RWPE2 (cell line): ENCODE results near the gene RMDN2.
A peak's percentile ranks its signal among the peaks of the same experiment; 100 is the strongest.
"Not testable (repeated sequence)": the region's sequence is repeated elsewhere in the genome, so short reads cannot be mapped to it uniquely, and the experiment has no call there.

ENCODE experiments used
- ATAC-seq: fragments of 200-7000 bp; cut with Tn5 transposase; 3 replicates; pipeline ENCODE4 v1.9.1; 2021; ENCODE audit warnings: low read depth
- DNase-seq: peaks from one replicate; pipeline ENCODE4 v3.0.0-alpha.2; 2020; ENCODE audit warnings: low spot score
- H3K27ac ChIP-seq: fragments of 450-650 bp; 2 replicates; pipeline ENCODE4 v1.5.1; 2017; ENCODE audit warnings: mild to moderate bottlenecking; ENCODE audit not compliant: poor library complexity, severe bottlenecking
- H3K27me3 ChIP-seq: fragments of 250-450 bp; sonication (Bioruptor Pico); 2 replicates; pipeline ENCODE4 v1.5.1; 2021; ENCODE audit warnings: mild to moderate bottlenecking, moderate library complexity; ENCODE audit not compliant: insufficient read depth, poor library complexity, severe bottlenecking
- H3K36me3 ChIP-seq: fragments of 250-450 bp; sonication (Bioruptor Pico); 2 replicates; pipeline ENCODE4 v1.5.1; 2020; ENCODE audit warnings: low read depth, mild to moderate bottlenecking, moderate library complexity
- H3K4me1 ChIP-seq: fragments of 250-450 bp; sonication (Bioruptor Pico); 2 replicates; pipeline ENCODE4 v1.5.1; 2021; ENCODE audit warnings: mild to moderate bottlenecking, moderate library complexity; ENCODE audit not compliant: insufficient read depth, poor library complexity, severe bottlenecking
- H3K4me3 ChIP-seq: fragments of 250-450 bp; sonication (Bioruptor Pico); 2 replicates; pipeline ENCODE4 v1.5.1; 2021; ENCODE audit warnings: mild to moderate bottlenecking, moderate library complexity; ENCODE audit not compliant: severe bottlenecking
- H3K9me3 ChIP-seq: fragments of 250-450 bp; sonication (Bioruptor Pico); 2 replicates; pipeline ENCODE4 v1.5.1; 2021; ENCODE audit warnings: mild to moderate bottlenecking, moderate library complexity; ENCODE audit not compliant: severe bottlenecking
- CTCF ChIP-seq: fragments of 450-650 bp; IDR thresholded peaks from one replicate; pipeline ENCODE4 v1.5.1; 2017; ENCODE audit warnings: mild to moderate bottlenecking, moderate library complexity; ENCODE audit not compliant: poor library complexity, severe bottlenecking

The RMDN2 gene

DNA sequence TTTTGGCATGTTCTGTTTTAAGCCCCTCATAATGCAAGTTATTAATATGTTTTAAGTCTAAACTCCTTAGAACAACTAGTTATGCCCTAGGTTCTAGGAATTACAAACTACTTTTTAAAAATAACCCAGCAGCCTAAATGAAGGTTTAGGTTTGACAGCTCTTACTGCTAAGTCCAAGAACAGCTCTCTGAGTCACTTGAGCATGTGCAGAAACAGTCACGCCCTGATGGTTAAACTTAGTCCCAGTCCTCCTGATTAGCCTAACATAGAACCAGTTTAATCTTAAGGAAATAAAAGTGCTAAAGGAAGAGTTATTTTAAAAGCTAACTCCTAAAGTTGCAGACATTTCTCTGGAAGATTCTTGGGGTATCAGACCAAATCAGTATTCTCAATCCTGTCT, 72.5 kb downstream of the RMDN2 start:
- no peak overlapping the region for H3K4me3 ChIP-seq
- H3K36me3 ChIP-seq, result no peaks in the 10 kb centered on the region
- no peak for DNase-seq
- TF ChIP-seq CTCF, result no peak
- no peak for ATAC-seq
- no peaks in the 10 kb centered on the region for H3K27me3 ChIP-seq
- no peak overlapping the region for H3K27ac ChIP-seq
- H3K9me3 ChIP-seq, result no peaks in the 10 kb centered on the region
- no peaks in the 10 kb centered on the region for H3K4me1 ChIP-seq

DNA sequence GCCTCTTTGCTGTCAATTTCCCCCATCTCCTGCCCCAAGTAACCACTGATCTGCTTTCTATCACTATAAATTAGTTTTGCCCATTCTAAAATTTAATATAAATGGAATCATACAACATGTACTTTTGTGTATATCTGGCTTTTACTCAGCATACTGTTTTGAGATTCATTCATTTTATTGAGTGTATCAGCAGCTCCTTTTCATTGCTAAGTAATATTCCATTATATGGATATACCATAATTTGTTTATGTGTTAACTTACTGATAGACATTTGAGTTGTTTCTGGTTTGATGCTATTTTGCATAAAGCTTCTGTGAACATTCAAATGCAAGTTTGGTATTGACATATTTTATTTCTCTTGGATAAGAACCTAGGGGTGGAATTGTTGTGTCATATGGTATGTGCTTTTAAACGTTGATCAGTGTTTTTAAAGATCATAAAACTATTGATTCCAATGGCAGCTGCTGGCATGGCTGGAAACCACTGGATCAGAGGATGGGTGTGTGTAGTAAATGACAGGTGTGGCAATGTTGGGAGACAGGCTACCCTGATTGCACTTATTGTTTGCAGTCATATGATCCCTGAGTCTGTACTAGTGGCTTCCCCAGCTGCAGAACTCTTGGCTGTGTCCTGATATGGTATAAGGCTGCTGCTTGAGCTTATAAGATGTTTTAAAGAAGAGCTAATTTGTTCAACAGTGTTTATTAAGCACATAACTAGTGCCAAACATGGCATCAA, 75.6 kb downstream of the RMDN2 start:
- no peaks in the 10 kb centered on the region for H3K27me3 ChIP-seq
- no peaks in the 10 kb centered on the region for H3K9me3 ChIP-seq
- H3K4me3 ChIP-seq, result no peak overlapping the region
- no peak for TF ChIP-seq CTCF
- H3K27ac ChIP-seq, result no peak overlapping the region
- DNase-seq, result no peak
- no peak for ATAC-seq
- no peaks in the 10 kb centered on the region for H3K4me1 ChIP-seq
- no peaks in the 10 kb centered on the region for H3K36me3 ChIP-seq

DNA sequence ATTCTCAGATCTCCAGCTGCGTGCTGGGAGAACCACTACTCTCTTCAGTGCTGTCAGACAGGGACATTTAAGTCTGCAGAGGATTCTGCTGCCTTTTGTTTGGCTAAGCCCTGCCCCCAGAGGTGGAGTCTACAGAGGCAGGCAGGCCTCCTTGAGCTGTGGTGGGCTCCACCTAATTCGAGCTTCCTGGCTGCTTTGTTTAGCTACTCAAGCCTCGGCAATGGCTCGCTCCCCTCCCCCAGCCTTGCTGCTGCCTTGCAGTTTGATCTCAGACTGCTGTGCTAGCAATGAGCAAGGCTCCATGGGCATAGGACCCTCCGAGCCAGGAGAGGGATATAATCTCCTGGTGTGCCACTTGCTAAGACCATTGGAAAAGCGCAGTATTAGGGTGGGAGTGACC, 85.1 kb downstream of the RMDN2 start:
- not testable (repeated sequence) for H3K36me3 ChIP-seq, H3K27ac ChIP-seq, DNase-seq, H3K4me3 ChIP-seq, H3K27me3 ChIP-seq, H3K9me3 ChIP-seq, ATAC-seq
- peaks cover 26% of the 10 kb centered on the region for H3K4me1 ChIP-seq

- no peaks in the 10 kb centered on the region for H3K9me3 ChIP-seq
- ATAC-seq (peak; percentile 60), DNase-seq (no peak)
- H3K4me1 ChIP-seq, result peaks cover 26% of the 10 kb centered on the region
- H3K27me3 ChIP-seq, result no peaks in the 10 kb centered on the region
- no peak for TF ChIP-seq CTCF
- H3K4me3 ChIP-seq, result no peak overlapping the region
- H3K36me3 ChIP-seq, result no peaks in the 10 kb centered on the region
- H3K27ac ChIP-seq, result no peak overlapping the region
These were observed 85.9 kb downstream of the RMDN2 start for GRCh38 chr2:38010995-38011394.

DNA sequence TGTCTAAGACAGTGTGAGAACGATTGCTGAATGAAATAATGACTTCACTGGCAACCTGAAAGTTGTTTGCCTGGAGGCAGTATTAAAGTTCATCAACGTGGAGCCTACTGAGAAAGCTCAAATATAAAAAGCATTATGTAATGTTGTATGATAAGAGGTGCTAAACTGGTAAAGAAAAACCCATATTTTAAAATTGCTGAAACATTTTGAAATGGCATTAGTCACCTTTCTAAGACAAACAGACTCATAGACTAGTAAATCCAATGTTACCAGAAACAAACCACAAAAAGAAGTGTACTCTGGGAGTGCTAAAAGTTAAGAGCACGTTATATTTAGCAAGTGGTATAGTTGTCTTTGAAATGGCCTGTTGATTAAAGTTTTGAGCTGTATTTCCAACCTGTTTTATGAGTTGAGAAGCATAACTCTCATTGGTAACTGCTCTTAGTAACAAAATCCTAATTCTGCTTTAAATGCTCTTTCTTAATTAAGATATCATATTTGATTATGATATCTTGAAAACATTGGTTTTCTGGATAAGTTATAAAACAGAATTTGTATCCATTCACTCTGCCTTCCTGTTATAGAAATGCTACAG, 88.2 kb downstream of the RMDN2 start:
- H3K36me3 ChIP-seq, result no peaks in the 10 kb centered on the region
- TF ChIP-seq CTCF, result no peak
- DNase-seq (no peak), ATAC-seq (peak; percentile 83)
- peaks cover 4% of the 10 kb centered on the region for H3K27me3 ChIP-seq
- H3K9me3 ChIP-seq, result no peaks in the 10 kb centered on the region
- H3K27ac ChIP-seq, result no peak overlapping the region
- peaks cover 26% of the 10 kb centered on the region for H3K4me1 ChIP-seq
- H3K4me3 ChIP-seq, result no peak overlapping the region
